Measurements from ENCODE around the gene ZBTB45.

DNA sequence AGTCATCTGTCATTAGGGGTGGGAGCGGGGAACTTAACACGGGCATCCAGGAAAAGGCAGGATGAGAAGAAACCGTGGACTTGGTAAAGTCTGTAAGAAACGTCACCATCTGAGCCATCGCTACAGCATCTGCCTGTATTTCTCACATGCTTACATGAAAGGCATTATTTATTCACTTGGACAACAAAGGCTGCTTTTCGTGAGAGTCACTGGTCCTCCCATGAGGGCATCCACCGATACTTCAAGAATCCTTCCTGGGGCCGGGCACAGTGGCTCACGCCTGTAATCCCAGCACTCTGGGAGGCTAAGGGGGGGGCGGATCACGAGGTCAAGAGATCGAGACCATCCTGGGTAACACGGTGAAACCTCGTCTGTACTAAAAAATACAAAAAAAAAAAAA, 27.3 kb downstream of the ZBTB45 start:
- TF ChIP-seq, protein P1, sequence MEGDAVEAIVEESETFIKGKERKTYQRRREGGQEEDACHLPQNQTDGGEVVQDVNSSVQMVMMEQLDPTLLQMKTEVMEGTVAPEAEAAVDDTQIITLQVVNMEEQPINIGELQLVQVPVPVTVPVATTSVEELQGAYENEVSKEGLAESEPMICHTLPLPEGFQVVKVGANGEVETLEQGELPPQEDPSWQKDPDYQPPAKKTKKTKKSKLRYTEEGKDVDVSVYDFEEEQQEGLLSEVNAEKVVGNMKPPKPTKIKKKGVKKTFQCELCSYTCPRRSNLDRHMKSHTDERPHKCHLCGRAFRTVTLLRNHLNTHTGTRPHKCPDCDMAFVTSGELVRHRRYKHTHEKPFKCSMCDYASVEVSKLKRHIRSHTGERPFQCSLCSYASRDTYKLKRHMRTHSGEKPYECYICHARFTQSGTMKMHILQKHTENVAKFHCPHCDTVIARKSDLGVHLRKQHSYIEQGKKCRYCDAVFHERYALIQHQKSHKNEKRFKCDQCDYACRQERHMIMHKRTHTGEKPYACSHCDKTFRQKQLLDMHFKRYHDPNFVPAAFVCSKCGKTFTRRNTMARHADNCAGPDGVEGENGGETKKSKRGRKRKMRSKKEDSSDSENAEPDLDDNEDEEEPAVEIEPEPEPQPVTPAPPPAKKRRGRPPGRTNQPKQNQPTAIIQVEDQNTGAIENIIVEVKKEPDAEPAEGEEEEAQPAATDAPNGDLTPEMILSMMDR (IDR thresholded peaks at IDR 0.05), result no peak
- no peak for TF ChIP-seq POLR2A (IDR thresholded peaks at IDR 0.05)
